Neural crest cell (in vitro differentiated cells): Measurements from ENCODE around the gene ARHGAP45. TPM values are rescaled to one million over a fixed set of nuclear protein-coding genes. Genes with fewer than 3 reads are reported as not detected.

Experiments used
- DNase-seq: peaks from one replicate; pipeline ENCODE4 v3.0.0; 2021; ENCODE audit warnings: low read depth, mixed read lengths, low spot score
- H3K27ac Mint-ChIP-seq: one replicate; pipeline ENCODE4 v1.8.0; 2021; ENCODE audit warnings: mild to moderate bottlenecking, mixed read lengths; ENCODE audit not compliant: unreplicated experiment
- H3K27me3 Mint-ChIP-seq: 2 replicates; pipeline ENCODE4 v1.8.0; 2021; ENCODE audit warnings: low read depth, mild to moderate bottlenecking, mixed read lengths
- H3K36me3 Mint-ChIP-seq: 2 replicates; pipeline ENCODE4 v1.8.0; 2021; ENCODE audit warnings: low read depth, mild to moderate bottlenecking, mixed read lengths
- H3K4me1 Mint-ChIP-seq: 2 replicates; pipeline ENCODE4 v1.8.0; 2021; ENCODE audit warnings: mixed read lengths
- H3K4me3 Mint-ChIP-seq: one replicate; pipeline ENCODE4 v1.8.0; 2021; ENCODE audit warnings: mild to moderate bottlenecking, mixed read lengths
- H3K9me3 Mint-ChIP-seq: 2 replicates; pipeline ENCODE4 v1.8.0; 2021; ENCODE audit warnings: mixed read lengths
- CTCF ChIP-seq: fragments of 200-600 bp; sonication (generic); conservative IDR thresholded peaks from 2 replicates; pipeline ENCODE4 v1.5.0; 2021; ENCODE audit warnings: antibody characterized with exemption, mild to moderate bottlenecking
- total RNA-seq: library from RNA; stranded (reverse); gene quantifications from 2 replicates; pipeline ENCODE4 v1.2.1, GENCODE V29; 2021

The ARHGAP45 gene
- total RNA-seq, 1 donor from 2014 or later = 1.6 TPM

- Mint-ChIP-seq H3K36me3 (peaks cover 3% of the 10 kb centered on the region), H3K4me3 (peak overlapping the region; percentile 66), H3K9me3 (no peaks in the 10 kb centered on the region), H3K4me1 (peaks cover 27% of the 10 kb centered on the region), H3K27ac (no peak overlapping the region), H3K27me3 (no peaks in the 10 kb centered on the region)
- no peak for DNase-seq
- TF ChIP-seq CTCF = no peak
Measured at GRCh38 chr19:1041835-1042685, 24.9 kb upstream of the ARHGAP45 start.

GRCh38 chr19:1042689-1043511 is 24.1 kb upstream of the ARHGAP45 start:
- Mint-ChIP-seq H3K4me1 (peaks cover 27% of the 10 kb centered on the region), H3K4me3 (peak overlapping the region; percentile 66), H3K9me3 (no peaks in the 10 kb centered on the region), H3K27me3 (no peaks in the 10 kb centered on the region), H3K36me3 (no peaks in the 10 kb centered on the region), H3K27ac (no peak overlapping the region)
- DNase-seq = no peak
- TF ChIP-seq CTCF = no peak

- Mint-ChIP-seq H3K4me3 (peak overlapping the region; percentile 47), H3K4me1 (peaks cover 12% of the 10 kb centered on the region), H3K27me3 (no peaks in the 10 kb centered on the region), H3K27ac (no peak overlapping the region), H3K9me3 (no peaks in the 10 kb centered on the region), H3K36me3 (no peaks in the 10 kb centered on the region)
- DNase-seq = no peak
- no peak for TF ChIP-seq CTCF
Measured at GRCh38 chr19:1045247-1045603, 21.7 kb upstream of the ARHGAP45 start.

- Mint-ChIP-seq H3K27me3 (no peaks in the 10 kb centered on the region), H3K36me3 (no peaks in the 10 kb centered on the region)
- DNase-seq = no peak
Measured at GRCh38 chr19:1046117-1046626, 20.8 kb upstream of the ARHGAP45 start.

More at GRCh38 chr19:1046117-1046626, 20.8 kb upstream of the ARHGAP45 start:
- TF ChIP-seq CTCF = no peak
- Mint-ChIP-seq H3K4me3 (no peak overlapping the region), H3K9me3 (no peaks in the 10 kb centered on the region), H3K27ac (no peak overlapping the region), H3K4me1 (peaks cover 2% of the 10 kb centered on the region)
